Mammary epithelial cell (primary cell): ENCODE measurements around the gene INTS2.

Experiments used
- CTCF ChIP-seq, 2 donors: IDR thresholded peaks in 1 of 2; conservative IDR thresholded peaks in 1 of 2; 2 replicates each; pipeline ENCODE4 v1.5.1; 2011 to 2012; ENCODE audit warnings: inconsistent platforms in 2 of 2, low read length in 2 of 2, mild to moderate bottlenecking in 2 of 2, control low read depth in 1 of 2, low read depth in 1 of 2; ENCODE audit not compliant: insufficient read depth in 1 of 2; ENCODE audit errors: extremely low read depth in 1 of 2
- EZH2 ChIP-seq: IDR thresholded peaks from 2 replicates; pipeline ENCODE4 v1.6.1; 2012; ENCODE audit warnings: low read length, inconsistent platforms, borderline replicate concordance

GRCh38 chr17:61862105-61862574 lies 65.6 kb downstream of the INTS2 start:
- TF ChIP-seq CTCF (conservative IDR thresholded peaks at IDR 0.05 in 1 of 2, IDR thresholded peaks at IDR 0.05 in 1 of 2; ENCODE audit: extremely low read depth in 1 of 2, insufficient read depth in 1 of 2, low read depth in 1 of 2, low read length in 2 of 2) (no peak), EZH2 (no peak)
